ENCODE data around the gene CNOT6.

CNOT6 gene

DNA sequence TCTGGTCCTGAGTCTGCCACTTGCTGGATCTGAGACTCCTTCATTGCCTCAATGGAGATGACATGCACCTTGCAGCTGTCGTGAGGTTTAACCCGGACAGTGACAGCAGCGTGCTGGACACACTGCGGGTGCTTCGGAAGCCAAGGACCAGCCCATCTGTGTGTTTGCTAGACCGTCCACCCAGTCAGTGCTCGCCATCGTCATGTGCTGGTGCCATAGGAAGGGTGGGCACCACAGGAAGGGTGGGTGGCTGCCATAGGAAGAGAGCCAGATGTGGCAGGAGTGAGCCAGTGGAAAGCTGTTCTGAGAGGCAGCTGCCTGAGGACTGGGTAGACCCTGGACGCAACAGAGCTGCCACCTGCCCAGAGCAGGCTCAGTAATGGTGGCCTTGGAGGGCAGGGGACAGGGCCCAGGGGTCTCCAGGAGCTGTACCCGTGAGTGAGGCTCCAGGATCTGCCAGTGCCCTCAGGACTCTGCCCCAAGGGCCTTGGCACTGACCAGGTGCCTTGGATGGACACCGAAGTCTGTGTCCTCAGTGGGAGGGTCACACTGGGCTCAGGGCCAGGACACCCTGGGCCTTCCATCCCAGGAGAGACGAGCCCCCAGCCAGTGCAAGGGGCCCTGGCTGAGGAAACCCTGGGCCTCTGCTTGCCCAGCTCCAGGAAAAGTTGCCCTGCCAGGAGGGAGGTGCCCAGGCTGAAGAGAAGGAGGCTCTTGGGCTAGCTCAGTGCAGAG is 133.4 kb downstream of the CNOT6 start:
- TF ChIP-seq, protein P1, sequence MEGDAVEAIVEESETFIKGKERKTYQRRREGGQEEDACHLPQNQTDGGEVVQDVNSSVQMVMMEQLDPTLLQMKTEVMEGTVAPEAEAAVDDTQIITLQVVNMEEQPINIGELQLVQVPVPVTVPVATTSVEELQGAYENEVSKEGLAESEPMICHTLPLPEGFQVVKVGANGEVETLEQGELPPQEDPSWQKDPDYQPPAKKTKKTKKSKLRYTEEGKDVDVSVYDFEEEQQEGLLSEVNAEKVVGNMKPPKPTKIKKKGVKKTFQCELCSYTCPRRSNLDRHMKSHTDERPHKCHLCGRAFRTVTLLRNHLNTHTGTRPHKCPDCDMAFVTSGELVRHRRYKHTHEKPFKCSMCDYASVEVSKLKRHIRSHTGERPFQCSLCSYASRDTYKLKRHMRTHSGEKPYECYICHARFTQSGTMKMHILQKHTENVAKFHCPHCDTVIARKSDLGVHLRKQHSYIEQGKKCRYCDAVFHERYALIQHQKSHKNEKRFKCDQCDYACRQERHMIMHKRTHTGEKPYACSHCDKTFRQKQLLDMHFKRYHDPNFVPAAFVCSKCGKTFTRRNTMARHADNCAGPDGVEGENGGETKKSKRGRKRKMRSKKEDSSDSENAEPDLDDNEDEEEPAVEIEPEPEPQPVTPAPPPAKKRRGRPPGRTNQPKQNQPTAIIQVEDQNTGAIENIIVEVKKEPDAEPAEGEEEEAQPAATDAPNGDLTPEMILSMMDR (IDR thresholded peaks at IDR 0.05), result no peak
- Histone ChIP-seq H3K27ac (no peak overlapping the region), H3K4me3 (no peak overlapping the region)
- no peak for DNase-seq (ENCODE audit: low spot score)

All from coronary artery (tissue), 2 donors.